GM18909 (cell line): ENCODE measurements around the gene EIF3A.
A peak's percentile ranks its signal among the peaks of the same experiment; 100 is the strongest.
"Not testable (repeated sequence)": the region's sequence is repeated elsewhere in the genome, so short reads cannot be mapped to it uniquely, and the experiment has no call there.

ENCODE experiments used
- ATAC-seq: cut with Tn5 transposase; IDR thresholded peaks from one replicate; pipeline ENCODE4 v1.9.1; 2021; ENCODE audit warnings: mild to moderate bottlenecking; ENCODE audit not compliant: unreplicated experiment, poor library complexity

EIF3A gene

DNA sequence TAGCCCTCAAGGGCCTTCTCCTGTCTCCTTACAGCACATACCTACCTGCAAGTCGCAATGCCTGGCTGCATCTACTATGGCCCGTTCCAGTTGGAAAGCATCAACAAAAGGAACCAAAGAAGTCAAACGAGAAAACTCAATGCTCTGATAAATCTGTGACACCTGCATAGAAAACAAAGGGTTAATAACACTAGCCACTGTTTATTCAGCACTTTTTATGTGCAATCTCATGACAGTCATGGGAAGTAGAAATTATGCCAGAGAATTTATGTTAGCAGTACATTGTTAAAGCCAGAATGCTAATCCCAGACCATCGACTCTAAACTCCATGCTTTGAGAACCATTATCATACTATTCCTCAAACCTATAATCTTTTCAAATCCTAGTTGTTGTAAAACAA, 21.1 kb downstream of the EIF3A start:
- no peak for ATAC-seq

GRCh38 chr10:119058010-119058409, 22.6 kb downstream of the EIF3A start:
- ATAC-seq = no peak

- no peak for ATAC-seq
Observed at GRCh38 chr10:119055472-119055871, 25.1 kb downstream of the EIF3A start.

DNA sequence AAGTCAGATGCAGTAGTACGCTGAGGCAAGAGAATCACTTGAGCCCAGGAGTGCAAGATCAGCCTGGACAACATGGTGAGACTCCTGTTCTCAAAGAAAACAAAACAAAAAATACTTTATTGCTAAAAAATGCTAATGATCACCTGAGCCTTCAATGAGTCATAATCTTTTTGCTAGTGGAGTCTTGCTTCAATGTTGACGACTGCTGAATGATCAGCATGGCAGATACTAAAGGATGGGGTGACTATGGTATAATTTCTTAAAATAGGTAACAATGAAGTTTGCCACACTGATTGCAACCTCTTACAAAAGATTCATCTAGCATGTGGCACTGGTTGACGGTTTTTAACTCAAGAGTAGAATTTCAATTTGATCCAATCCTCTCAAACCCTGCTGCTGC, 28.8 kb downstream of the EIF3A start:
- no peak for ATAC-seq

DNA sequence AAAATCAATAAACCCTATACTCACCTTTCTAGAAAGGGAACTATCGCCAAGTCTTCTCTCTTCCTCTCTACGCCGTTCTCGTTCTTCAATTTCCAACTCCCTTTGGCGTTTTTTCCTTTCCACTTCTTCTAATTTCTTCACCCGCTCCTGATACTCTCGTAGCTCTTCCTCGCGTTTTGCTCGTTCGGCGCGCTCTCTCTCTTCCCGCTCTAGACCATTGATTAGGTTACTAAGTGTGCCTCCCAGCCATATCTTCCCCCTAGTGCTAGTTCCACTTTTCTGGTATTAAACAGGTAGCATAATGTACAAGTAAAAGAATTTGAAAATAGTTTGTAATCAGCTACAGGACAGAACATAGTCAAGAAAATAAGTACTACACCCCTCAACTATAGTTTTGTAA, 30.8 kb downstream of the EIF3A start:
- ATAC-seq = no peak

DNA sequence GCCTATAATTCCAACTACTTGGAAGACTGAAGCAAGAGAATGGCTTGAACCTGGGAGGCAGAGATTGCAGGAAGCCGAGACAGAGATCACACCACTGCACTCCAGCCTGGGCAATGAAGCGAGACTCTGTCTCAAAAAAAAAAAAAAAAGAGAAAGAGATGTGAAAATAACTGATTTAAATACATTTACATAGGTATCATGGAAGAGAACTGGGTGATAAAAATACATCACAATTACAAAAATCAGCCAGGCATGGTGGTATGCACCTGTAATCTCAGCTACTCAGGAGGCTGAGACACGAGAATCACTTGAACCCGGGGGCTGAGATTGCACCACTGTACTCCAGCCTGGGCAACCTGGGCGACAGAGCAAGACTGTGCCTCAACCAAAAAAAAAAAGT, 31.3 kb downstream of the EIF3A start:
- no peak for ATAC-seq

DNA sequence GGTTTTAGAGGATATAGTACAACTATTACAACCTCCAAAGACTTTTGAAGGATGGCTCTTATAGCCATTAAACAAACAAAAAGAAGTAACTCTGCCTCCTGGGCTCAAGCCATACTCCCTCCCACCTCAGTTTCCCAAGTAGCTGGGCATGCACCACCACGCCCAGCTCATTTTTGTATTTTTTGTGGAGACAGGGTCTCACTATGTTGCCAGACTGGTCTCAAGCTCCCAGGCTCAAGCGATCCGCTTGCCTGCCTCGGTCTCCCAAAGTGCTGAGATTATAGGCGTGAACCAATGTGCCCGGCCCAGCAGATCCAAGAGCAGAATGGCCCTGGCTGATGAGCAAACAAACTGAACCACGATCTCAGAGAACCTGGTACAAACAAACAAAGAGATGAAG, 35.1 kb downstream of the EIF3A start:
- no peak for ATAC-seq

DNA sequence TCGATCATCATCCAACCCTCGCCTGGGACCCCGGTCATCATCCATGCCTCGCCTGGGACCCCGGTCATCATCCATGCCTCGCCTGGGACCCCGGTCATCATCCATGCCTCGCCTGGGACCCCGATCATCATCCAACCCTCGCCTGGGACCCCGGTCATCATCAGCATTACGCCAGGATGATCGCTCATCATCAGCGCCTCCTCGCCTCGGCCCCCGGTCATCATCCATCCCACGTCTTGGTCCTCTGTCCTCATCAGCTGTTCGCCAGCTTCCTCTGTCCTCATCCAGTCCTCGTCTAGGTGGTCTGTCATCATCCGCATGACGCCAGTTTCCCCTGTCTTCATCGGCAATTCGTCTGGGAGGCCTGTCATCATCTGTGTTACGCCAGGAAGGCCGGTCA, 38.4 kb downstream of the EIF3A start:
- no peak for ATAC-seq

GRCh38 chr10:119041326-119041725, 39.3 kb downstream of the EIF3A start:
- ATAC-seq = no peak

GRCh38 chr10:119039161-119039560, 41.5 kb downstream of the EIF3A start:
- no peak for ATAC-seq

GRCh38 chr10:119031496-119032059, 49.0 kb downstream of the EIF3A start:
- no peak for ATAC-seq

DNA sequence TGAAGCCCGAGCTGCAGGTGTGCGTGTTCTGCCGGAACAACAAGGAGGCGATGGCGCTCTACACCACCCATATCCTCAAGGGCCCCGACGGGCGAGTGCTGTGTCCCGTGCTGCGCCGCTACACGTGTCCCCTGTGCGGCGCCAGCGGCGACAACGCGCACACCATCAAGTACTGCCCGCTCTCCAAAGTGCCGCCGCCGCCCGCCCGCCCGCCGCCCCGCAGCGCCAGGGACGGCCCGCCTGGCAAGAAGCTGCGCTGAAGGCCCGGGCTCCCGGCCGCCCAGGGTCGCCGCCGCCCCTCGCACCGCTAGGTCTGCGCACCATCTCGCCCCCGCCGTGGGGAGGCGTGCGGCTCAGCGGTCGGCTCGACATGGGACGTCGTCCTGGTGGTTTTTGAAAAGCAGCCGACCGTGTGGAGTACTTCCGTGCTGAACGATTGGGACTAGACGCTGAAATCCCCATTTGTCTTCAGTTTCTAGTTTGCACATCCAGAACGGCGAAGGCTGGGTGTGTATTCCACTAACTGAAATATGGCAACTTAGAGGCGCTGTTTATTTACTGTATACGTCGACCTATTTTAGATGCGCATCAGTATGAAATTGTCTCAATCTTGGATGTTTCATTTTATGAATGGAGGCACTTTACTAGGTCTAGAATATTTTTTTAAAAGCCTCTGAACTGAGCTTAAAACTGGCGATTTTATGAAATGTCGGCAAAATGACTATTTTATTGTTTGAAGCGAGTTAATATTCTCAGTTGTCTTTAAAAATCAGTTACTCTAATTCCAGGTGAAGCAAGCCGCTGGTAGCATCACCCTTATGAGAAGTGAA, 50.0 kb downstream of the EIF3A start:
- ATAC-seq = peak; percentile 52

GRCh38 chr10:119029613-119030420, 50.8 kb downstream of the EIF3A start, which contains the start of gene NANOS1:
TSS of gene NANOS1 (plus strand) at chr10:119029714. CDS start at chr10:119029802, 88 bp downstream.
- ATAC-seq = peak; percentile 27

- ATAC-seq = peak; percentile 66
Observed at GRCh38 chr10:119028900-119029612, 51.6 kb downstream of the EIF3A start.

- not testable (repeated sequence) for ATAC-seq
Observed at GRCh38 chr10:119028445-119028899, 52.1 kb downstream of the EIF3A start.

DNA sequence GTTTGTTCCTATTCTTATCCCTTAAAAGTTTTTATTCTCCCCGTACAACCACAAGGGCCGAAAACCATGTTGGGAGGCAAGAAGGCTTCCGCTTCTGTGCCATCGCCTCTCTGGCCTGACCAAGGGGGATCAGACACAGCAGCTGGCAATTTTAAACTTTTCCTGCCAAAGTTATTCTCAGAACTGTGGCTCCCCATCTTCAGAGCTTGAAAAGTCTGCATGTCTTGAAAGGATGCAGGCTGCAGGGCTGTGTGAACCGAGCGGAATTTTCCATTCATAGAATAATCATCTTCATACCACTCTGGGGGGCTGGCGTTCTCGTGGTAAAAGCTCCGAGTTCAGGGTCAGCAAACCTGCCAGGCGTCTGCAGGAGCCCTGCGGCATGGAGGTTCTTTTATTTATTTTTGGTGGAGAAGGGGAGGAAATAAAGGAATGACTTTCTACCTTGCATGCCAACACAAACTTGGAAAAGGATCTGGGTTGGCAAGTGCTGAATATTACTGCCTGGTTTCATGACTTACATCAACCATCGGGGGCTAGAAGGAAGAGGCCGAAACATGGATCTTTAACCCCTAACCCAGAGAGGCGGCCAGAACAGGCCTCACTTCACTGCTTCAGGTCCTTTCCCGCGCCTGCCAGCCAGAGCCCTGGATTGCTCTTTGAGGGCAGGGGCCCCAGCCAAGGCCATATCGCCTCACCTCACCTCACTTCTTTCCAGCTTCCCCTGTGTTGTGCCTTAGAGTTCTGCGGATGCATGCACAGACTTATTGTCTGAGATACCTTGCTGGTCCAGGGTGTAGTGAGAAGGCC, 54.1 kb downstream of the EIF3A start:
- no peak for ATAC-seq

- no peak for ATAC-seq
Observed at GRCh38 chr10:119025776-119026175, 54.8 kb downstream of the EIF3A start.

GRCh38 chr10:119025336-119025735, 55.3 kb downstream of the EIF3A start:
- ATAC-seq = no peak

DNA sequence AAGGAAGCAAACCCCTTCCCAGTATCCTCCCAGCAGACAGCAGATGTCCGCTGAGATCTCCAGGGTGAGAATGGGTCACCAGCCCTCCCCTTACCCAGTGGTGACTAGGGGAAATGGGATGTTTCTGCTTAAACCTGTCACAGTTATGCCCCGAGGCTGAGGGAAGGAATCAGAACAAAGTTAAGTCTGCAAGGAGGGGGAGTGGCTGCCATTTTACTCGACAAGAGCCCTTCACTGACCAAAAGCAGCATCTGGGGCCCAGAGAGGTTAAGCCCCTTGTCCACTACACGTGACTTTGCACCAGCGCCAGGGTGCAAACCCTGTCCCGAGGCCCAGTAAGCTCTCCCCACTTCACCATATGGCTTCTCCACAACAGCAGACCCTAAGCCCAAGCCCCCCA, 55.7 kb downstream of the EIF3A start:
- ATAC-seq = no peak

GRCh38 chr10:119023553-119023868, 57.1 kb downstream of the EIF3A start:
- ATAC-seq = no peak
